ENCODE results near the gene STUB1.

DNA sequence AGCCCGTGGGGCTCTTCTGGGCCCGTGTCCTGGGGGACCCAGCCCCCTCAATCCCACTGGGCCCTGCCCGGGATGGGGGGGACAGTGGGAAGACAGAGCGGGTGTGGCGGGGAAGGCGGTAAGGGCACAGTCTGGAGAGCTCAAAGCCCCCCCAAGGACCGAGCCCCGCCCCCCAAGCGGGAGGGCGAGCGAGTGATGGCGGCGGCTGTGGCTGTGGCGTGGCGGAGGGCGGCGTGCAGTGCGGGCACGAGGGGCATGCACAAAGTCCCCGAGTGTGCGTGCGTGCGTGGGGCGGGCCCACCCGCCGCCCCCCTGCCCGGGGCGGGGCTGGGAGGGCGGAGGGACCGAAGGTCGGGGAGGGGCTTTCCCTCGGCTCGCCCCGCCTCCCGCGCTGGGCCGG lies 13.6 kb downstream of the STUB1 start:
- TF ChIP-seq CTCF (IDR thresholded peaks at IDR 0.05 in 2 of 3, conservative IDR thresholded peaks at IDR 0.05 in 1 of 3; ENCODE audit: control insufficient read depth in 2 of 3, extremely low read depth in 1 of 3, insufficient read depth in 1 of 3, low read depth in 3 of 3, low read length in 3 of 3) (no peak), TBL1XR1 (IDR thresholded peaks at IDR 0.05; ENCODE audit: low read depth, low read length) (no peak), SREBF1 (IDR thresholded peaks at IDR 0.05; ENCODE audit: low read length) (no peak), SMAD5 (IDR thresholded peaks at IDR 0.05; ENCODE audit: low read depth) (no peak), EZH2 (IDR thresholded peaks at IDR 0.05; ENCODE audit: borderline replicate concordance, control insufficient read depth, low read depth, low read length) (no peak), FOXM1 (IDR thresholded peaks at IDR 0.05; ENCODE audit: low read depth, low read length) (no peak)
- TF ChIP-seq, protein P1, sequence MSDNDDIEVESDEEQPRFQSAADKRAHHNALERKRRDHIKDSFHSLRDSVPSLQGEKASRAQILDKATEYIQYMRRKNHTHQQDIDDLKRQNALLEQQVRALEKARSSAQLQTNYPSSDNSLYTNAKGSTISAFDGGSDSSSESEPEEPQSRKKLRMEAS (IDR thresholded peaks at IDR 0.05; ENCODE audit: low read depth, low read length) = no peak
